HCT116 (cell line): ENCODE measurements around the gene FNDC3A. TPM values are rescaled to one million over a fixed set of nuclear protein-coding genes. Genes with fewer than 3 reads are reported as not detected.

Experiments
- ATAC-seq: fragments of 200-7000 bp; cut with Tn5 transposase; 2 replicates; pipeline ENCODE4 v1.9.1; 2020; ENCODE audit warnings: mild to moderate bottlenecking, moderate library complexity
- BruUV-seq: library from RNA; stranded (reverse); fragments of 400-500 nt; replicated peaks from 2 replicates; lab custom pipeline; 2021; lab: Mats Ljungman, UMichigan
- CTCF ChIA-PET: fragments of 300-600 bp; sonication (Branson Sonifier 250); formaldehyde crosslinking; loops from one replicate; lab custom pipeline; 2021; ENCODE audit warnings: antibody characterized with exemption; lab: Charles Lee
- POLR2A ChIA-PET: fragments of 300-600, 350-600 bp; sonication (Branson Sonifier 250); formaldehyde crosslinking; loops from one replicate; lab custom pipeline; 2021; ENCODE audit warnings: antibody characterized with exemption; lab: Charles Lee
- RAD21 ChIA-PET, 2 experiments: fragments of 300-600 bp; sonication (Branson Sonifier 250); formaldehyde crosslinking; loops; one replicate each; lab custom pipeline; 2023; ENCODE audit warnings: low total read pairs in 2 of 2; ENCODE audit not compliant: uncharacterized antibody in 2 of 2, unreplicated experiment in 2 of 2, low non-redundant PET in 1 of 2; lab: Charles Lee
- DNase-seq: peaks from one replicate; pipeline ENCODE4 v3.0.0-alpha.2; 2010; ENCODE audit warnings: low read depth, low spot score
- H2AFZ ChIP-seq: fragments of 200-600 bp; shearing (Covaris generic), sonication (generic); 2 replicates; pipeline ENCODE4 v1.6.1; 2017; ENCODE audit warnings: low read depth, mixed run types, mixed read lengths, antibody characterized with exemption, low read length; ENCODE audit not compliant: poor library complexity, severe bottlenecking
- H3K27ac ChIP-seq: 2 replicates; pipeline ENCODE4 v1.5.1; 2012; ENCODE audit warnings: low read depth, low read length
- H3K27me3 ChIP-seq: fragments of 200-600 bp; sonication (generic); 2 replicates; pipeline ENCODE4 v1.6.1; 2016; ENCODE audit warnings: mixed run types, low read length, mixed read lengths; ENCODE audit not compliant: insufficient read depth
- H3K36me3 ChIP-seq, 2 experiments: fragments of 200-500 bp in 1 of 2; fragments of 200-600 bp in 1 of 2; sonication (Bioruptor generic) in 1 of 2; sonication (generic) in 1 of 2; 2 replicates each; pipeline versions ENCODE4 v1.5.1 to v1.6.1; 2014 to 2016; ENCODE audit warnings: low read length in 2 of 2, inconsistent platforms in 1 of 2, mixed read lengths in 1 of 2, mixed run types in 1 of 2; ENCODE audit not compliant: insufficient read depth in 2 of 2, control insufficient read depth in 1 of 2
- H3K4me1 ChIP-seq, 2 experiments: fragments of 200-600 bp in 1 of 2; sonication (generic) in 1 of 2; 2 replicates each; pipeline versions ENCODE4 v1.5.1 to v1.6.1; 2012 to 2017; ENCODE audit warnings: low read length in 2 of 2, inconsistent platforms in 1 of 2, mild to moderate bottlenecking in 1 of 2, mixed read lengths in 1 of 2, mixed run types in 1 of 2, moderate library complexity in 1 of 2; ENCODE audit not compliant: insufficient read depth in 2 of 2, control insufficient read depth in 1 of 2
- H3K4me2 ChIP-seq: fragments of 200-600 bp; sonication (generic); 2 replicates; pipeline ENCODE4 v1.6.1; 2017; ENCODE audit warnings: mixed run types, low read length, mixed read lengths
- H3K4me3 ChIP-seq, 2 experiments: fragments of 200-600 bp in 1 of 2; sonication (generic) in 1 of 2; replicated peaks in 1 of 2; 2 replicates each; pipeline ENCODE4 v1.5.1; 2011 to 2016; ENCODE audit warnings: low read length in 2 of 2, control low read depth in 1 of 2, low read depth in 1 of 2, mild to moderate bottlenecking in 1 of 2, mixed read lengths in 1 of 2, mixed run types in 1 of 2
- H3K79me2 ChIP-seq: fragments of 200-600 bp; sonication (generic); 2 replicates; pipeline ENCODE4 v1.6.1; 2017; ENCODE audit warnings: mild to moderate bottlenecking, mixed run types, low read length, moderate library complexity, mixed read lengths; ENCODE audit not compliant: insufficient read depth
- H3K9ac ChIP-seq: fragments of 200-600 bp; sonication (generic); 2 replicates; pipeline ENCODE4 v1.6.1; 2016; ENCODE audit warnings: low read length, mixed read lengths
- H3K9me2 ChIP-seq: fragments of 200-600 bp; sonication (generic), shearing (Covaris generic); 2 replicates; pipeline ENCODE4 v1.6.1; 2017; ENCODE audit warnings: mixed run types, mild to moderate bottlenecking, moderate library complexity; ENCODE audit not compliant: insufficient read depth
- H3K9me3 ChIP-seq, 2 experiments: fragments of 200-500 bp in 1 of 2; fragments of 200-600 bp in 1 of 2; sonication (Bioruptor generic) in 1 of 2; sonication (generic) in 1 of 2; 2 replicates each; pipeline ENCODE4 v1.6.1; 2014 to 2017; ENCODE audit warnings: low read length in 2 of 2, mixed read lengths in 2 of 2, inconsistent platforms in 1 of 2, low read depth in 1 of 2, mild to moderate bottlenecking in 1 of 2, mixed run types in 1 of 2, moderate library complexity in 1 of 2; ENCODE audit not compliant: control insufficient read depth in 1 of 2, insufficient read depth in 1 of 2
- H4K20me1 ChIP-seq: fragments of 200-600 bp; sonication (generic), shearing (Covaris generic); 2 replicates; pipeline ENCODE4 v1.6.1; 2017; ENCODE audit warnings: mixed run types, mild to moderate bottlenecking, moderate library complexity; ENCODE audit not compliant: insufficient read depth
- ATF3 ChIP-seq: IDR thresholded peaks from 2 replicates; pipeline ENCODE4 v1.6.1; 2012
- EGR1 ChIP-seq: IDR thresholded peaks from 2 replicates; pipeline ENCODE4 v1.6.1; 2012; ENCODE audit warnings: low read depth
- EZH2phosphoT487 ChIP-seq: fragments of 200-600 bp; IDR thresholded peaks from 2 replicates; pipeline ENCODE4 v1.6.1; 2018; ENCODE audit warnings: antibody characterized with exemption, borderline replicate concordance
- JUND ChIP-seq: IDR thresholded peaks from 2 replicates; pipeline ENCODE4 v1.6.1; 2012
- MAX ChIP-seq: IDR thresholded peaks from 2 replicates; pipeline ENCODE4 v1.6.1; 2012
- POLR2A ChIP-seq: IDR thresholded peaks from 2 replicates; pipeline ENCODE4 v1.7.0; 2011; ENCODE audit warnings: borderline replicate concordance; ENCODE audit not compliant: insufficient read depth, insufficient read length; ENCODE audit errors: extremely low read depth
- SRF ChIP-seq: IDR thresholded peaks from 2 replicates; pipeline ENCODE4 v1.6.1; 2012; ENCODE audit warnings: low read depth
- TCF7L2 ChIP-seq: IDR thresholded peaks from 2 replicates; pipeline ENCODE4 v1.7.0; 2011; ENCODE audit warnings: borderline replicate concordance, inconsistent platforms; ENCODE audit not compliant: insufficient read depth, insufficient read length; ENCODE audit errors: extremely low read depth
- YY1 ChIP-seq: IDR thresholded peaks from 2 replicates; pipeline ENCODE4 v1.6.1; 2011; ENCODE audit warnings: low read length, low read depth, moderate library complexity, mild to moderate bottlenecking; ENCODE audit not compliant: insufficient replicate concordance; ENCODE audit errors: extremely low read depth
- ZFX ChIP-seq: fragments of 450-650 bp; IDR thresholded peaks from 2 replicates; pipeline ENCODE4 v1.6.1; 2017
- ZNF274 ChIP-seq: fragments of 200-500 bp; sonication (Bioruptor generic); IDR thresholded peaks from 2 replicates; pipeline ENCODE4 v1.6.1; 2014; ENCODE audit warnings: mild to moderate bottlenecking, low read depth, low read length, inconsistent platforms
- intact Hi-C: fragments of 100-400 bp; cut with micrococcal nuclease; formaldehyde crosslinking; loops from 2 replicates; pipeline ENCODE4 v1.10.0; 2022
- total RNA-seq: library from RNA; stranded (reverse); gene quantifications from one replicate; pipeline ENCODE4 v1.2.1, GENCODE V29; 2021; ENCODE audit not compliant: unreplicated experiment
- TF ChIP-seq, protein P1 (sequence below): IDR thresholded peaks from 2 replicates; pipeline ENCODE4 v1.6.1; 2011; ENCODE audit warnings: mild to moderate bottlenecking, low read length, moderate library complexity; ENCODE audit not compliant: insufficient replicate concordance; ENCODE audit errors: extremely low read depth
- TF ChIP-seq, protein P2 (sequence below), 3 experiments: fragments of 200-600 bp in 1 of 3; sonication (generic) in 1 of 3; IDR thresholded peaks in 2 of 3; conservative IDR thresholded peaks in 1 of 3; 2 replicates each; pipeline ENCODE4 v1.5.1; 2012 to 2017; ENCODE audit warnings: low read depth in 2 of 3, low read length in 2 of 3, antibody characterized with exemption in 1 of 3, borderline replicate concordance in 1 of 3, control low read depth in 1 of 3, mild to moderate bottlenecking in 1 of 3, mixed read lengths in 1 of 3, mixed run types in 1 of 3, moderate library complexity in 1 of 3; ENCODE audit not compliant: insufficient read depth in 1 of 3

Gene FNDC3A
- total RNA-seq, 1 experiment from 2014 or later, result 30.5 TPM

GRCh38 chr13:49125964-49126524, 150.3 kb downstream of the FNDC3A start:
- H3K9me2 ChIP-seq, result no peaks in the 10 kb centered on the region
- BruUV-seq, result no TSS peak
- H4K20me1 ChIP-seq, result no peaks in the 10 kb centered on the region
- H3K9ac ChIP-seq, result no peak overlapping the region
- RAD21 ChIA-PET, result no interaction called here
- intact Hi-C loops, result no loop called here
- DNase-seq, result no peak
- no peak overlapping the region for H3K27ac ChIP-seq
- no peak overlapping the region for H2AFZ ChIP-seq
- no peaks in the 10 kb centered on the region for H3K4me1 ChIP-seq
- H3K79me2 ChIP-seq, result no peaks in the 10 kb centered on the region; the same call in 1 of the 2 replicates
- CTCF ChIA-PET, result no interaction called here
- H3K4me2 ChIP-seq, result no peak overlapping the region
- no peaks in the 10 kb centered on the region for H3K9me3 ChIP-seq
- ATAC-seq, result no peak
- H3K36me3 ChIP-seq, result 0 out of 4 replicates have a peak, but pooled peaks cover 0 to under 1% of the 10 kb centered on the region in 2 experiments
- POLR2A ChIA-PET, result no interaction called here
- TF ChIP-seq ZNF274, result no peak
- no peak for TF ChIP-seq POLR2A
- TF ChIP-seq YY1, result no peak
- TF ChIP-seq, protein P1, sequence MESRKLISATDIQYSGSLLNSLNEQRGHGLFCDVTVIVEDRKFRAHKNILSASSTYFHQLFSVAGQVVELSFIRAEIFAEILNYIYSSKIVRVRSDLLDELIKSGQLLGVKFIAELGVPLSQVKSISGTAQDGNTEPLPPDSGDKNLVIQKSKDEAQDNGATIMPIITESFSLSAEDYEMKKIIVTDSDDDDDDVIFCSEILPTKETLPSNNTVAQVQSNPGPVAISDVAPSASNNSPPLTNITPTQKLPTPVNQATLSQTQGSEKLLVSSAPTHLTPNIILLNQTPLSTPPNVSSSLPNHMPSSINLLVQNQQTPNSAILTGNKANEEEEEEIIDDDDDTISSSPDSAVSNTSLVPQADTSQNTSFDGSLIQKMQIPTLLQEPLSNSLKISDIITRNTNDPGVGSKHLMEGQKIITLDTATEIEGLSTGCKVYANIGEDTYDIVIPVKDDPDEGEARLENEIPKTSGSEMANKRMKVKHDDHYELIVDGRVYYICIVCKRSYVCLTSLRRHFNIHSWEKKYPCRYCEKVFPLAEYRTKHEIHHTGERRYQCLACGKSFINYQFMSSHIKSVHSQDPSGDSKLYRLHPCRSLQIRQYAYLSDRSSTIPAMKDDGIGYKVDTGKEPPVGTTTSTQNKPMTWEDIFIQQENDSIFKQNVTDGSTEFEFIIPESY, result no peak
- TF ChIP-seq ZFX, result no peak
- TF ChIP-seq, protein P2, sequence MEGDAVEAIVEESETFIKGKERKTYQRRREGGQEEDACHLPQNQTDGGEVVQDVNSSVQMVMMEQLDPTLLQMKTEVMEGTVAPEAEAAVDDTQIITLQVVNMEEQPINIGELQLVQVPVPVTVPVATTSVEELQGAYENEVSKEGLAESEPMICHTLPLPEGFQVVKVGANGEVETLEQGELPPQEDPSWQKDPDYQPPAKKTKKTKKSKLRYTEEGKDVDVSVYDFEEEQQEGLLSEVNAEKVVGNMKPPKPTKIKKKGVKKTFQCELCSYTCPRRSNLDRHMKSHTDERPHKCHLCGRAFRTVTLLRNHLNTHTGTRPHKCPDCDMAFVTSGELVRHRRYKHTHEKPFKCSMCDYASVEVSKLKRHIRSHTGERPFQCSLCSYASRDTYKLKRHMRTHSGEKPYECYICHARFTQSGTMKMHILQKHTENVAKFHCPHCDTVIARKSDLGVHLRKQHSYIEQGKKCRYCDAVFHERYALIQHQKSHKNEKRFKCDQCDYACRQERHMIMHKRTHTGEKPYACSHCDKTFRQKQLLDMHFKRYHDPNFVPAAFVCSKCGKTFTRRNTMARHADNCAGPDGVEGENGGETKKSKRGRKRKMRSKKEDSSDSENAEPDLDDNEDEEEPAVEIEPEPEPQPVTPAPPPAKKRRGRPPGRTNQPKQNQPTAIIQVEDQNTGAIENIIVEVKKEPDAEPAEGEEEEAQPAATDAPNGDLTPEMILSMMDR (IDR thresholded peaks at IDR 0.05 in 2 of 3, conservative IDR thresholded peaks at IDR 0.05 in 1 of 3; ENCODE audit: borderline replicate concordance in 1 of 3, insufficient read depth in 1 of 3, low read depth in 2 of 3, low read length in 2 of 3), result no peak
- TF ChIP-seq EZH2phosphoT487, result no peak
- no peak for TF ChIP-seq EGR1
- TF ChIP-seq SRF, result no peak
- TF ChIP-seq JUND, result no peak
- no peak for TF ChIP-seq MAX
- no peak for TF ChIP-seq ATF3
- no peak for TF ChIP-seq TCF7L2
- TF ChIP-seq, all 23 proteins: peak for 0
- Histone ChIP-seq H3K4me3 (no peak overlapping the region), H3K27me3 (no peaks in the 10 kb centered on the region)
